ENCODE results near the gene KTN1.

The KTN1 gene, protein sequence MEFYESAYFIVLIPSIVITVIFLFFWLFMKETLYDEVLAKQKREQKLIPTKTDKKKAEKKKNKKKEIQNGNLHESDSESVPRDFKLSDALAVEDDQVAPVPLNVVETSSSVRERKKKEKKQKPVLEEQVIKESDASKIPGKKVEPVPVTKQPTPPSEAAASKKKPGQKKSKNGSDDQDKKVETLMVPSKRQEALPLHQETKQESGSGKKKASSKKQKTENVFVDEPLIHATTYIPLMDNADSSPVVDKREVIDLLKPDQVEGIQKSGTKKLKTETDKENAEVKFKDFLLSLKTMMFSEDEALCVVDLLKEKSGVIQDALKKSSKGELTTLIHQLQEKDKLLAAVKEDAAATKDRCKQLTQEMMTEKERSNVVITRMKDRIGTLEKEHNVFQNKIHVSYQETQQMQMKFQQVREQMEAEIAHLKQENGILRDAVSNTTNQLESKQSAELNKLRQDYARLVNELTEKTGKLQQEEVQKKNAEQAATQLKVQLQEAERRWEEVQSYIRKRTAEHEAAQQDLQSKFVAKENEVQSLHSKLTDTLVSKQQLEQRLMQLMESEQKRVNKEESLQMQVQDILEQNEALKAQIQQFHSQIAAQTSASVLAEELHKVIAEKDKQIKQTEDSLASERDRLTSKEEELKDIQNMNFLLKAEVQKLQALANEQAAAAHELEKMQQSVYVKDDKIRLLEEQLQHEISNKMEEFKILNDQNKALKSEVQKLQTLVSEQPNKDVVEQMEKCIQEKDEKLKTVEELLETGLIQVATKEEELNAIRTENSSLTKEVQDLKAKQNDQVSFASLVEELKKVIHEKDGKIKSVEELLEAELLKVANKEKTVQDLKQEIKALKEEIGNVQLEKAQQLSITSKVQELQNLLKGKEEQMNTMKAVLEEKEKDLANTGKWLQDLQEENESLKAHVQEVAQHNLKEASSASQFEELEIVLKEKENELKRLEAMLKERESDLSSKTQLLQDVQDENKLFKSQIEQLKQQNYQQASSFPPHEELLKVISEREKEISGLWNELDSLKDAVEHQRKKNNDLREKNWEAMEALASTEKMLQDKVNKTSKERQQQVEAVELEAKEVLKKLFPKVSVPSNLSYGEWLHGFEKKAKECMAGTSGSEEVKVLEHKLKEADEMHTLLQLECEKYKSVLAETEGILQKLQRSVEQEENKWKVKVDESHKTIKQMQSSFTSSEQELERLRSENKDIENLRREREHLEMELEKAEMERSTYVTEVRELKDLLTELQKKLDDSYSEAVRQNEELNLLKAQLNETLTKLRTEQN (N-terminal part only)

DNA sequence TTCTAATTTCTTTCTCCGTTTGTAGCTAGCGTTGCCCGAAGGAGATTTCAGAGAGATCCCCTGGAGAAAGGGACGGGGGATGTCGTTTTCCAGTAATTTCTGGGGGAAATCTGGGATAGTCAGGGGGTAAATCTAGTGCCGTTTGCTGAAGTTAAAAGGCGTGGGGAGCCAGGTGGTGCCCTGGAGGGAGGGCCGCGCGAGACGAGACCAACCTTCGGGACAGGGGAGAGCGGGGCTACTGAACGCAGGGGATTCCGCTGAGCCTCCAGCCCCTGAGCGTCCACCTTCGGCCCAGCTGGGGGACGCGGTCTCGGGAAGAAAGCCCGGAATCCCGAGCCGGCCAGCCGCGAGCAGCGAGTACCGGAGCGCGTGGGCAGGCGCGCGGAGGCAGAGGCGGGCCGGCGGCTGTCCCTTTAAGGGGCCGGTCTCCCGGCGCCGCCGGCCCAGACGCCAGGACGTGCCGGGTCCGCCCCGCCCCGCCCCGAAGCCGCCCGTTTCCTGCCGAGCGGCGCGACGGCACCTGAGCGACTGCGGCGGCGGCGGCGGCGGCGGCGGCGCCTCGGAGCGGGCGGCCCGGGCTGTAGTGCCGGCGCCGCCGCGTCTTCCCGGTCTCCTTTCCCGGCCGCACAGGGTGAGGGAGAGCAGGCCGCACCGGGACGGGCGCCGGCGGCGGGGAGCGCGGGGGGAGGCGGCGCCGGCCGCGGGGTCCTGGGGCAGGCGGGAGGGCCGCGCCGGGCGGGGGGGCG lies at the start of gene KTN1:
Gene KTN1, plus strand, starts transcription at position 484 of the 746 bp plus-strand sequence. CDS start 31,842 bp downstream, outside the sequence.
- DNase-seq (ENCODE audit: low read depth in 1 of 2, low spot score in 1 of 2): peak; percentile 70 to 80

DNA sequence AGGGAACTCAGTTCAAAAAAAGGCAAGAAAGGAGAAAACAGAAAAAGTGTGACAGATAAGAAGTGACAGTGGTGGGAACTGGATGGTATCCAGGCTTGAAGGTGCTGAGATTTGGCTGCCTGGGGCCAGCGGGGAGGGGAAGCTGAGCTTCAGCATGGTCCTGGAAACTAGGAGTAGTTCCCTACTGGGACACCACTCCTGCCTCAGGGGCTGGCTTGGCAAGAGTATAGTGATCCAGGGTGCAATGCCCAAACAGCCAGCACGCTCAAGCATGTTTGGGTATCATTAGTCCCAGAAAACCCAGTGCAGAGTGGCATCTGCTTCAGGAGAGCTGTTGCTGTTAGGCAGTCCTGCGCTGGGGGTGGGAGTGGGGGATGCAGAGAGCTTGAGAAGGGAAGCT lies 49.5 kb upstream of the KTN1 start:
- DNase-seq (ENCODE audit: low read depth in 1 of 2, low spot score in 1 of 2): no peak

DNA sequence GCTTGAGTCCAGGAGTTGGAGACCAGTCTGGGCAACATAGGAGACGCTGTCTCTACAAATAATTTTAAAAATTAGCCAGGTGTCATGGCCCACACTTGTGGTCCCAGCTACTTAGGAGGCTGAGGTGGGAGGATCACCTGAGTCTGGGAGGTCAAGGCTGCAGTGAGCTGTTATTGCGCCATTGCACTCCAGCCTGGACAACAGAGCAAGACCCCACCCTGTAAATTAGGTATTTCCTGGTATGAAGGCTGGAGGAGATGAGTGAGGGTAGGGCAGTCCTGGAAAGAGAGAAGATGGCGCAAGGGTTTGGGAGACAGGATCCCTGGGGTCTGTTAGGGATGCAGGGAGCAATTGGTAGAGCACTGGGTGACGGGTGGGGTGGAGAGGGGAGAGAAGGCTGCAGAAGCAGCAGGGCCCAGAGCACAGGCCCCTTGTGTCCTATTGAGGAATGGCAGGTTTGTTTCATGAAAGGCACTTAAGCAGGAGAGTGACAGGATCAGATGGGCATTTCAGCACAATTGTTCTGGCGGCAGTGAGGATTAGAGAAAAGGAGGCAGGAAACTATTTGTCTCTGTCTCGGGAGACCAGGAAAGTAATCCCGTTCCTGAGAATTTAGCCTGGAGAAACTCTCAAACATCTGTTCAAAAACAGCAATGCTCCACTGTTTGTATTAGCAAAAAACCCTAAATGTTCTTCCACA lies 47.2 kb upstream of the KTN1 start:
- no peak for DNase-seq (ENCODE audit: low read depth in 1 of 2, low spot score in 1 of 2)

DNA sequence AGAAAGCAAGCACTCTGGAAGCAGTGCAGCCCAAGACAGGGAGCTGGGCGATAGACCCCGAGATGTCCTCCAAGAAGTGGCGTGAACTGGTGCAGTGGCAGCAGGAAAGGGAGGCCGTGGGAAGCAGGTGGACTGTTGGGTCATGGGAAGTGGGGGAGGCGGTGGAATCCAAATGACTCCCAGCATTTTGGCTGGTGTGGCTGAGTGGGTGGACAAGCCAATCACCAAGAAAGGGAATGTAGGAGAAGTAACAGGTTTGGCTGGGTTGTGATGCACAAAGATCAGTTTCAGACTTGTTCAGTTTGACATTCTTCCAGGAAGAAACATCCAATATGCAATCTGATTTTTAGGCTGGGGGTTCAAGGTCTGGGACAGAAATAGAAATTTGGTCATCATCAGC lies 46.0 kb upstream of the KTN1 start:
- no peak for DNase-seq (ENCODE audit: low read depth in 1 of 2, low spot score in 1 of 2)

DNA sequence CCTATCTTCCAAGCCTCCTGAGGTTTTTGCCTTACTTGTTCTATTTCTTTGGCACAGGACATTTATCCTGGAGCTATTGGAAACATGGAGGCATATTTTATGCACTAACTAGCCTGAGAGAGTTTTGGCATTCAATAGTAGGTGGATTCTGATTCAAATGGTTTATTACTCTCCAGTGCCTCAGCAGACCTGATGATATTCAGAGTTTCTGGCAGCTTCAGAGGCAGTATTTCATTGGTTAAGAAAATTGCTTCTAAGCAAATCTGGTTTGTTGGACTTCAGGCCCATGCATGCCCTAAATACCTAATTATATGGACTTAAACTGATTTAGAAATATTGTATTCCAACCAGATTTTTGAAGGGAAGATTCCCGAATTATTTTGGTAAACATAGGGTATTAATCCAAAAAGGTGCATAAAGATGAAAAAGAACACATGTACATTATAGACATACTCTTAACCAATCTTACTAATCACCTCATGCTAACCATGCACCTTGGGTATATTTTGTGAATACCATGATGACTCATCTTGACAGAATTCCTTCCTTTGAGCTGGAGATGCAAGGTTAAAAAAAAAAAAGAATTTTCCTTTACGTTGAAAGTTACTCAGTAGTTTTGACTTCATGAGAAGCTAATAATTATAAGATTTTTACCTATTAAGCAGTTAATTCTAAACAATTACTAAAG lies 44.3 kb upstream of the KTN1 start:
- no peak for DNase-seq (ENCODE audit: low read depth in 1 of 2, low spot score in 1 of 2)

DNA sequence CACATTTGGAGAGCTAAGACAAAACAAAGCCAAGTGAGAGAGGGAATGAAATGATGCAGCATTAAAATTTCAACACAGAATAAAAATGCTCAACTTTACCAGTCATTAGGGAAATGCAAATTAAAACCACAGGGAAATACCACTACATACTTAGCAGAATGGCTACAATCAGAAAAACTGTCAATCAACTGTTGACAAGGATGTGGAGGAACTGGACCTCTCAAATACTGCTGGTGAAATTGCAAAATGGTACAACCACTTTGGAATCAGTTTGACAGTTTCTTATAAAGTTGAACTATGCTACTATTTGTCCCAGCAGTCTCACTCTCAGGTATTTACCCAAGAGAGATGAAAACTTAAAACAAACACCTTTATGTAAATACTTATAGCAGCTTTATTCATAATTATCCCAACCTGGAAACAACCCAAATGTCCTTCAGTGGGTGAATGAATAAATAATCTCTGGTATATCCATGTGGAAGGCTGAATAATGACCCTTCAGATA lies 43.8 kb upstream of the KTN1 start:
- DNase-seq (ENCODE audit: low read depth in 1 of 2, low spot score in 1 of 2): no peak

DNA sequence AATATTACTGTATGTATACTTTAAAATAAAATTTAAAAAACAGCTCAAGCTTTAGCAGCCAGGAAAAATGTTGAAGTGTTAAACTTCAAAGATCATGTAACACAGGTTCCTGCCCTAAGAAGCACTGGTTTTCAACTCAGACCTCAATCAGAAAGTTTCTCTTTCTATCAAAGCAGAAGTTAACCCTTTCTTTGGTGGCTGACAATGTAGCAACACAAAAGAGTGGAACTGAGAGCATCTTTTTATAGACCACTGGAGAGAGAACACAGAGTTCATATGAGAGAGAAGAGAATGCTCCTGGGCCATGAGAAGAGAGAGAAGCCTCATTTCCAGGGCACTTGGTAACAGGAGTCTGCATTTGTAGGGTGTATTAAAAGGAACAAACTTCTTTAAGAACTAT lies 42.2 kb upstream of the KTN1 start:
- no peak for DNase-seq (ENCODE audit: low read depth in 1 of 2, low spot score in 1 of 2)

DNA sequence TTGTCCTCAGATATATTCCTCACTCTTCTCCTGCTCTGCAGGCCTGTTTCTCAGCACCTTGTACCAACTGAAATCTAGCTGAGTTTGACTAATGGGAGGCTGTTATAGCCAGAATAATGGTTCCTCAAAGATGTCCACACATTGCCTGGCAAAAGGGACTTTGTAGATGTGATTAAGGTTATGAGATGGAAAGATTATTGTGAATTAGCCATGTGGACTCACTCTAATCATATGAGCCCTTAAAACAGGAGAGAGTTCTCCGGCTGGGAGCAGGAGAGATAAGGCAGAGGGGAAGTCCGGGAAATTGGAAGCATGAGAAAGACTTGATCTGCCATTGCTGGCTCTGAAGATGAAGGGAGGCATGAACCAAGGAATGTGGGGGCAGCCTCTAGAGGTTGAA lies 40.0 kb upstream of the KTN1 start:
- DNase-seq (ENCODE audit: low read depth in 1 of 2, low spot score in 1 of 2): no peak

DNA sequence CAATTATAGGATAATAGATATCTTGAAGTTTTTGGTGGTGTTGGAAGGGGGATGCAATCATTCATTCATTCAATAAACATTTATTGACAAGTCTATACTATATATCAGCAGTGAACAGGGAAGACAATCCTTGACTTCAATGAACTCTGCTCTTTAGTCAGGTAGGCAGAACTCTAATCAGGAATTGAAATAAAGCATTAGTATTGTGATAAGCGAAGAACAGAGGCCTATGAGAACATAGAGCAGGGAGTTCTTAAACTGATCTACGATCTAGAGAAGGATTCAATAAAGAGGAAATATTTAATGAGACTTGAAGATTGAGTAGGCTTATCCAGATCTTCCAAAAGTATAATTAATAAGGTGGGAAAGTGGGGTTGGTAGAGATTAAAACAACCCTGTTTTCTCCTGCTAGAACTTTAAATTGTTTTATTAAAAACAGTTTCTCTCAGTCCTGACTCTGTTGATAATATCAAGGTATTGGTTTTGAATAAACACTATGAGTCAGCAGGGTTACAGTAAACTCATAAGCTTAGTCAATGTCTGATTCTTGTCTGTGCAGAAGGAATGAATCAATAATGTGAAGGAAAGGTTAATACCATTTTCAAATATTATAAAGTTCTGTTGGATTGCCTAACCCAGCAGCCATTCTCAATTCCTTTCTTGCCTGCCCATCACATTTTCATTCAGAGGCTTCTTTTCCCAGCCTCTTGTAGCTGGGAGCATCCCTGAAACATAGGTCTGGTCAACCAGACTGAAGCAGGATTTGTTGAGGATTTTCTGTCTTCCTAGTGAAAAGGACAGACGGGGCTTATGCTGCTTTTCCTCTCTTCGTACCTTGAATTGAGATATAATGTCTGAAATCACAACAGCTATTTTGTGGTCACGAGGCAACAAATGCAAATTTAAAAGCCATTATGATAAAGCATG lies 38.9 kb upstream of the KTN1 start:
- no peak for DNase-seq (ENCODE audit: low read depth in 1 of 2, low spot score in 1 of 2)

DNA sequence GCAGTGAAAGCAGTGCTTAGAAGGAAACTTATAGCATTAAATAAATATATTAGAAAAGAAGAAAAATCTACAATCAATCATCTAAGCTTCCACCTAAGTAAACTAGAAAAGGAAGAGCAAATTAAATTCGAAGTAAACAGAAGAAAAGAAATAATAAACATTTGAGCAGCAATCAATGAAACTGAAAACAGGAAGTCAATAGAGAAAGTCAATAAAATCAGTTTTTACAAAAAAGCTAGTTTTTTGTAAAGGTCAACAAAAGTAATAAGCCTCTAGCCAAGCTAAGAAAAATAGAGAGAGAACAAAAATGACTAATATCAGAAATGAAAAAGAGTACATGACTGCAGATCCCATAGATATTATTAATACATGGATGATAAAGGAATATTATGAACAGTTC lies 34.2 kb upstream of the KTN1 start:
- no peak for DNase-seq (ENCODE audit: low read depth in 1 of 2, low spot score in 1 of 2)

DNA sequence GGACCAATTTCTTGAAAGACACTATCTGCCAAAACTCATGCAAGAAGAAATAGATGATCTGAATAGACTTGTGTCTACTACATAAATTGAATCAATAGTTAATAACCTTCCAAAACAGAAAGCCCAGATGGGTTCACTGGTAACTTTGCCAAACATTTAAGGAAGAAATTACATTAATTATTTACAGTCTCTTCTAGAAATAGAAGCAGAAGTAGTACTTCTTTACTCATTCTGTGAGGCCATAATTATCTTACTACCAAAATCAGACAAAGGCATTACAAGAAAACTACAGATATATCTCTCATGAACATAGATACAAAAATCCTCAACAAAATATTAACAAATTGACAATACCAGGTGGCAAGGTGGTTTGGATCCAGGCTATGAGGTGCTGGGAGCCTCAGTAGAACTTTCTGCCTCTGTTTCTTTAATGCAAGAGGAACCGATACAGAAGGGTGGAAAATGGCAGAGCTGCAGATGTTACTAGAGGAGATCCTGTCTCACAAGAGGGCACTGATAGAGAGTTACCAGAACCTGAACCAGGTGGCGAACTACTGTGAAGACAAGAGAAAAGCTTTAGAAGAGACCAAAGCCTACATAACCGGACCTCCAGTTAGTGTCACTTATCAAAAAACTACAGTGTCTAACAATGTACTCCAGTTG lies 33.7 kb upstream of the KTN1 start:
- no peak for DNase-seq (ENCODE audit: low read depth in 1 of 2, low spot score in 1 of 2)

DNA sequence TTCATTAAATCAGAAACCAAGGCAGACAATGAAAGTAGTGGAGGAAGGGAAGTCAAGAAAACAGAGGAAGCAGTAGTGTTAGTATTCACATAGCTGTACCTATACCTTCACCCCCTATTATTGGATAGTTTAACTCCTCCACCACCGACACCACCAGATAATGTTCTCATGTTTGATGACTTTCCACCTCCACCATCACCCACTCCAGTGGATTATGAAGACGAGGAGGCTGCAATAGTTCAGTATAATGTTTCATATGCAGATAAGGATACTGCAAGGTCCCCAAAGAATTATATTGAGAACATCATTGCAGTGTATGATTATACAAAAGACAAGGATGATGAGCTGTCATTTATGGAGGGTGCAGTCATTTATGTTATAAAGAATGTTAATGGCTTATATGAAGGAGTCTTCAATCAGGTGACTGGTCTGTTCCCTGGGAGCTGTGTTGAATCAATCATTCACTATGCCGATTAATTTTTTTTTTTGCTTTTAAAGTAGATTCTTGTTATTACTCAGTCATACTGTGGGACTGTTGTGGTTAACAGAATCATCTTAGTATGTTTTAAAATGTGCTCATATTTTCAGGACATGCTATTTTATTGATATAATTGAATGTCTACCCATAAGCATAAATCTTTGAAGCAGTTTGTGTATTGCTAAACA lies 32.2 kb upstream of the KTN1 start:
- no peak for DNase-seq (ENCODE audit: low read depth in 1 of 2, low spot score in 1 of 2)

DNA sequence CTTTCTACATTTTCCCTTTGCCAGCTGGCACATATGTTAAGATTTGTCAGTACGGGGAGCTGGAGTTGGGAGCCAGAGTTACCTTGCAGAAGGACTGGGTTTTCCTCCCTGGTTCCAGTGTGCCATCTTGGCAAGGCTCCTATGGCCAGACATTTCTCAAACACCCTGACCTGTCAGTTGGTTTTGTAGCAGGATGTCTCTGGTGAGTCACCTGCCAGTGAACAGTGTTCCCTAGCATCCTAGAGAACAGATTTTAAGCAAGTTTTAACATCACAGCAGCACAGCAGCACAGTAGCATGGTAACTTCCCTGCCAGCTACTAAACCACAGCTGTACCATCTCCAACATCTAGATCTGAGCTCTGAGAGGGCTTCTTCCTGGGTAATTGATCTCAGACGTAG lies 26.2 kb upstream of the KTN1 start:
- no peak for DNase-seq (ENCODE audit: low read depth in 1 of 2, low spot score in 1 of 2)

DNA sequence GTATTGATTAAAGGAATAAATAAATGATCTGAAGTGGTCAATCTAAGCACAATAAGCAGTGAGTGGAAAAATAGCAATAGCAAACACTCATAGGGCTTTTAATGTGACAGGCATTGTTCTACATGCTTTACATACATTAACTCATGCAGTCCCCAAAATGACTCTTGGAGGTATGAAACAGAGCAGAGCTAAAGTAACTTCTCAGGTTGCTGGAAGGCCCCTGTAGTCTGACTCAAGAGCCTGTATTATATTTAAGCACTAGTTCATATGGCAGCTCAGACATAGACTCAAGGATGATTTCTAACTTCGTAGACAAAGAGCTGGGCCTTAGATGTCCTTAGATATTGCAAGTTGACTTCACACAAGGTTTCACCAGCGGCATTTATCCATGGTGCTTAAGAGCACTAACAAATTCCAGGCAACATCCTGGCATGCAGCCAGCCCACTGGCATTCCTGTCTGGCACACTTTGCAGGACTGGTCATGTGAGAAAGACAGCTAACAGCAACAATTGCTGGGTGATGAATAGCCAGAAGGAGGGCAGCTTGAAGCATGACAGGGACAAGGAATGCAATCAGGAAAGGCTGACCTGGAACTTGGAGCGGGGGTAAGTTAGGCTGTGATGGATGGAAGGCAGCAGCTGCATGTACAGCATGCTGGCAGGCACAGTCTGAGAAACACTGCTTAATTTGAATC lies 22.9 kb upstream of the KTN1 start:
- no peak for DNase-seq (ENCODE audit: low read depth in 1 of 2, low spot score in 1 of 2)

DNA sequence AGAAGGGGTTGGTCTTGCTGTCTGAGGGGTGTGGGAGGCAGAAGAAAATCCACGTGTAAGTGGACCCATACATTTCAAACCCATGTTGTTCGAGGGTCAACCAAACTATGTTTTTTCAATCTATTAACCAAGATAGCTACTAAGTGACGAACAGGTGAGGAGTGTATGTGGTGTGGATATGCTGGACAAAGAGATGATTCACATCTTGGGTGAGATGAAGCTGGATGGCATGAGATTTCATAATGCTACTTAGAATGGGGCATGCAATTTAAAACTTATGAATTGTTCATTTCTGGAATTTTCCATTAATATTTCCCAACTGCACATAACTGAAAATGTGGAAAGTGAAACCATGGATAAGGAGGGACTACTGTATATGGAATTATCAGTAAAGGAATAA lies 17.9 kb upstream of the KTN1 start:
- no peak for DNase-seq (ENCODE audit: low read depth in 1 of 2, low spot score in 1 of 2)

DNA sequence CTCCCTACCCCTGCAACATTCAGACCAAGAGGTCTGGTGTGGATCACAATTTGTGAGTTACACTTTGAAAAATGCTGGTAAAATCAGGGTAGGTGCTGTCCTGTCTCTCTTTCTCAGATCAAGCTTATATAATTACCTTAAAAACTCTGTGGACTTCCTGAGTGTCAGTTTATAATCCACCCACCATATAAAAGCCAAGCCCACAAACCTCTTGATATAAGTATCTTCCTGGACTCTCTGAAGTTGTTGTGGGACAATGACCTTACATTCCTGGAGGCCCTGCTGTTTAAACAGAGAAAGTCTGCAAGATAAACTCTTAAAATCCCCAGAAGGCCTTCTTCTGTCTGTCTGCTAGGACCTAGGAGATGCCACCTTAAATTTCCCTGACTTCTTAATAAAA lies 11.4 kb upstream of the KTN1 start:
- no peak for DNase-seq (ENCODE audit: low read depth in 1 of 2, low spot score in 1 of 2)
